Endothelial cell of umbilical vein (primary cell): Measurements from ENCODE around the gene MTPN. TPM values are rescaled to one million over a fixed set of nuclear protein-coding genes. Genes with fewer than 3 reads are reported as not detected.

Experiments
- BruUV-seq: library from RNA; stranded (reverse); fragments of 400-500 nt; replicated peaks from 2 replicates; lab custom pipeline; 2021; lab: Mats Ljungman, UMichigan
- CTCF ChIA-PET: fragments of 300-600, 350-600 bp; sonication (Branson Sonifier 250); formaldehyde crosslinking; loops from one replicate; lab custom pipeline; 2021; ENCODE audit warnings: antibody characterized with exemption, inconsistent platforms; lab: Charles Lee
- POLR2A ChIA-PET: fragments of 300-600, 350-600 bp; sonication (Branson Sonifier 250); formaldehyde crosslinking; loops from one replicate; lab custom pipeline; 2021; ENCODE audit warnings: antibody characterized with exemption, inconsistent platforms; lab: Charles Lee
- DNase-seq: peaks from one replicate; pipeline ENCODE4 v3.0.0-alpha.2; 2011; ENCODE audit warnings: low read depth, low spot score
- FAIRE-seq: peaks from 2 replicates; lab custom pipeline; 2011; peaks lifted over from hg19 to GRCh38; lab: Jason Lieb, UNC
- H2AFZ ChIP-seq: 2 replicates; pipeline ENCODE4 v1.6.0; 2012; ENCODE audit warnings: low read depth, low read length, control low read depth, inconsistent platforms
- H3K27ac ChIP-seq: 2 replicates; pipeline ENCODE4 v1.5.1; 2011; ENCODE audit warnings: low read depth, mild to moderate bottlenecking, control low read depth, low read length, moderate library complexity; ENCODE audit not compliant: insufficient read depth
- H3K27me3 ChIP-seq, 2 experiments: 2 replicates each; pipeline versions ENCODE4 v1.6.0 to v1.6.1; 2011; ENCODE audit warnings: low read length in 2 of 2, mixed read lengths in 1 of 2; ENCODE audit not compliant: control insufficient read depth in 2 of 2, insufficient read depth in 2 of 2
- H3K36me3 ChIP-seq, 2 experiments: 2 replicates in 1 of 2; 3 replicates in 1 of 2; pipeline ENCODE4 v1.5.1; 2011; ENCODE audit warnings: low read length in 2 of 2, mild to moderate bottlenecking in 1 of 2, moderate library complexity in 1 of 2; ENCODE audit not compliant: control insufficient read depth in 2 of 2, insufficient read depth in 2 of 2; ENCODE audit errors: extremely low read depth in 1 of 2
- H3K4me1 ChIP-seq: 3 replicates; pipeline ENCODE4 v1.5.1; 2011; ENCODE audit warnings: mild to moderate bottlenecking, low read length; ENCODE audit not compliant: control insufficient read depth, insufficient read depth; ENCODE audit errors: extremely low read depth
- H3K4me2 ChIP-seq: 2 replicates; pipeline ENCODE4 v1.6.1; 2011; ENCODE audit warnings: low read length, control low read depth, mixed read lengths; ENCODE audit not compliant: insufficient read depth
- H3K4me3 ChIP-seq, 3 experiments: fragments of 200-600 bp in 1 of 3; sonication (generic), shearing (Covaris generic) in 1 of 3; replicated peaks in 1 of 3; 2 replicates each; pipeline ENCODE4 v1.5.1; 2011 to 2016; ENCODE audit warnings: control low read depth in 3 of 3, low read length in 3 of 3, mild to moderate bottlenecking in 2 of 3, inconsistent platforms in 1 of 3, low read depth in 1 of 3, moderate library complexity in 1 of 3; ENCODE audit not compliant: insufficient read depth in 1 of 3
- H3K79me2 ChIP-seq: 2 replicates; pipeline ENCODE4 v1.6.0; 2012; ENCODE audit warnings: low read length, inconsistent platforms; ENCODE audit not compliant: control insufficient read depth, insufficient read depth
- H3K9ac ChIP-seq: replicated peaks from 2 replicates; pipeline ENCODE3; 2011; ENCODE audit warnings: low read length, control low read depth; ENCODE audit not compliant: insufficient read depth; ENCODE audit errors: extremely low read depth
- H3K9me1 ChIP-seq: replicated peaks from 3 replicates; pipeline ENCODE4 v1.6.0; 2011; ENCODE audit warnings: mild to moderate bottlenecking, low read length; ENCODE audit not compliant: control insufficient read depth, insufficient read depth; ENCODE audit errors: extremely low read depth
- H3K9me3 ChIP-seq: replicated peaks from 2 replicates; pipeline ENCODE4 v1.5.1; 2012; ENCODE audit warnings: low read length, inconsistent platforms; ENCODE audit not compliant: control insufficient read depth, insufficient read depth
- H4K20me1 ChIP-seq: replicated peaks from 2 replicates; pipeline ENCODE3; 2011; ENCODE audit warnings: mild to moderate bottlenecking, low read length; ENCODE audit not compliant: control insufficient read depth, insufficient read depth; ENCODE audit errors: extremely low read depth
- CTCF ChIP-seq, 2 donors: IDR thresholded peaks; 1 replicate in 1 of 2; 2 replicates in 1 of 2; pipeline ENCODE4 v1.5.1; 2011; ENCODE audit warnings: low read length in 2 of 2, mild to moderate bottlenecking in 2 of 2, moderate library complexity in 2 of 2, control low read depth in 1 of 2, inconsistent platforms in 1 of 2, low read depth in 1 of 2; ENCODE audit not compliant: insufficient read depth in 1 of 2; ENCODE audit errors: extremely low read depth in 1 of 2
- EZH2 ChIP-seq: IDR thresholded peaks from 2 replicates; pipeline ENCODE4 v1.6.1; 2012; ENCODE audit warnings: borderline replicate concordance, low read depth, mild to moderate bottlenecking, moderate library complexity, low read length, inconsistent platforms; ENCODE audit not compliant: severe bottlenecking
- FOS ChIP-seq: IDR thresholded peaks from 2 replicates; pipeline ENCODE4 v1.6.1; 2011; ENCODE audit warnings: mild to moderate bottlenecking, low read length, moderate library complexity, borderline replicate concordance; ENCODE audit not compliant: insufficient read depth
- GATA2 ChIP-seq: IDR thresholded peaks from 2 replicates; pipeline ENCODE4 v1.7.0; 2011; ENCODE audit warnings: low read depth, mild to moderate bottlenecking, moderate library complexity, mixed read lengths, low read length; ENCODE audit not compliant: insufficient read length, insufficient read depth
- JUN ChIP-seq: IDR thresholded peaks from 2 replicates; pipeline ENCODE4 v1.6.1; 2011; ENCODE audit warnings: borderline replicate concordance, low read depth; ENCODE audit not compliant: insufficient read length, insufficient read depth
- MYC ChIP-seq: IDR thresholded peaks from one replicate; pipeline ENCODE4 v1.6.1; 2011; ENCODE audit warnings: mild to moderate bottlenecking, low read depth, low read length
- POLR2A ChIP-seq: IDR thresholded peaks from 2 replicates; pipeline ENCODE4 v1.6.1; 2012; ENCODE audit warnings: low read depth, mild to moderate bottlenecking, control low read depth, low read length
- POLR2AphosphoS5 ChIP-seq: IDR thresholded peaks from 2 replicates; pipeline ENCODE4 v1.6.1; 2012; ENCODE audit warnings: low read depth, mild to moderate bottlenecking, control low read depth, low read length, moderate library complexity; ENCODE audit not compliant: insufficient read depth
- dilution Hi-C: fragments of 300-500 bp; cut with MboI; formaldehyde crosslinking; loops from one replicate; pipeline ENCODE4 v1.15.0; 2019; ENCODE audit warnings: low sequenced_read_pairs; ENCODE audit not compliant: extremely low pct_ligation_motif_present
- intact Hi-C: fragments of 100-400 bp; cut with micrococcal nuclease; formaldehyde crosslinking; loops from one replicate; pipeline ENCODE4 v1.10.0; 2022
- polyA plus RNA-seq, 4 experiments: library from polyadenylated mRNA; depleted of rRNA in 3 of 4; stranded (reverse) in 3 of 4; unstranded in 1 of 4; fragments of >200 nt; gene quantifications; 2 replicates each; pipeline versions ENCODE4 v1.2.1 to v1.2.3, GENCODE V29; 2011 to 2012; ENCODE audit warnings: missing spikeins in 1 of 4
- total RNA-seq: library from RNA; stranded (reverse); gene quantifications from 2 replicates; pipeline ENCODE4 v1.2.3, GENCODE V29; 2021
- TF ChIP-seq, protein P1 (sequence below): IDR thresholded peaks from 2 replicates; pipeline ENCODE4 v1.6.1; 2011; ENCODE audit not compliant: insufficient read depth, insufficient read length

The MTPN gene
- total and polyA plus RNA-seq, 2 donors (not counting 3 experiments of a cell fraction or from before 2014, with no cell fraction given), result 58.1 to 174 TPM

DNA sequence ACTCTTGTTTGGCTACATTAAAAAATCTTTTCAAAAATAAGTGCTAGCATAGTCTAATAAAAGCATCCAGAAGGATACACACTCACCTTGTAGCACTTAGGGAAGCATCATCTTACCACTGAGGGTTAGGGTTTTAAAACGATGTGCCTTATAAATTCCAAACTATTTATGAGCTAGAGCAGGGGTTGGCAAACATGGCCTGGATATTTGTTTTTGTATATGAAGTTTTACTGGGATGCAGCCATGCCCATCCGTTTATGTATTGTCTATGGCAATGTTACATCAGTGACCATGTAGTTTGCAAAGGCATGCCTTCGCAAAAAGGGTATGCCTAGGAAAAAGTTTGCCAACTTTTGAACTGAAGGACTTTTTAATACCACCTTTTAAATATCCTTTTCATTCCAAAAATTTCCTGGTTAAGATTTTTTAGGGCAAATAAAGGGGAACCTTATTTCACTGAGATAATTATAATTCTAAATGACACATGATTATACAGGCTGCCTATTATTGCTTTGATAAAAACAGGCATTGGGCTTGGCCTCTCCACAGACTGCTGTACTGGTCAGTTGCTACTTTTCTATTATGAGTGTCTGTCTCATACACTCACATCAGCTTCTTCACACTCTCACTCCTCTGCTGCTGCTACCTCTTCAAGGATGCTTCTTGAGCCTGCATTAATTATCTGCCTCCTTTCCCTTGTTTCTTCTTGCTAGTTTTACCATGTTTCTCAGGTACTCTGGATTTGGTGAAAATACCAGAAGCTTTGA lies 30.7 kb downstream of the MTPN start:
- Histone ChIP-seq H4K20me1 (no peaks in the 10 kb centered on the region), H2AFZ (no peak overlapping the region), H3K9ac (no peak overlapping the region), H3K4me1 (peaks cover 14% of the 10 kb centered on the region), H3K9me3 (no peaks in the 10 kb centered on the region), H3K27me3 (no peaks in the 10 kb centered on the region), H3K27ac (no peak overlapping the region), H3K4me2 (no peak overlapping the region), H3K36me3 (peaks cover 4 to 14% of the 10 kb centered on the region in 2 experiments), H3K79me2 (peaks cover 62% of the 10 kb centered on the region), H3K4me3 (no peak overlapping the region), H3K9me1 (no peaks in the 10 kb centered on the region)
- ChIA-PET CTCF (interaction anchor here (1.3 kb wide), 1 partner anchor 21 kb away, joined by 3 read pairs; no protein-coding TSS in a partner anchor), POLR2A (no interaction called here)
- dilution Hi-C loops, result no loop called here
- TF ChIP-seq POLR2AphosphoS5, result no peak
- no peak for TF ChIP-seq CTCF (IDR thresholded peaks at IDR 0.05; ENCODE audit: extremely low read depth in 1 of 2, insufficient read depth in 1 of 2, low read depth in 1 of 2, low read length in 2 of 2)
- TF ChIP-seq, protein P1, sequence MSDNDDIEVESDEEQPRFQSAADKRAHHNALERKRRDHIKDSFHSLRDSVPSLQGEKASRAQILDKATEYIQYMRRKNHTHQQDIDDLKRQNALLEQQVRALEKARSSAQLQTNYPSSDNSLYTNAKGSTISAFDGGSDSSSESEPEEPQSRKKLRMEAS, result no peak
- TF ChIP-seq FOS, result no peak
- no peak for TF ChIP-seq EZH2
- no peak for TF ChIP-seq POLR2A
- no peak for TF ChIP-seq JUN
- no peak for TF ChIP-seq MYC
- no peak for TF ChIP-seq GATA2
- no TSS peak for BruUV-seq
- intact Hi-C loops, result no loop called here
- DNase-seq (no peak), FAIRE-seq (no peak)
